Activated CD8-positive, alpha-beta T cell treated with anti-CD3 and anti-CD28 coated beads for 36 hours (primary cell): ENCODE results near the gene GIPR. TPM values are rescaled to one million over a fixed set of nuclear protein-coding genes. Genes with fewer than 3 reads are reported as not detected.
"Not testable (repeated sequence)": the region's sequence is repeated elsewhere in the genome, so short reads cannot be mapped to it uniquely, and the experiment has no call there.

Experiments used
- ATAC-seq: fragments of 200-7000 bp; cut with Tn5 transposase; one replicate; pipeline ENCODE4 v1.10.0; 2021; ENCODE audit warnings: mild to moderate bottlenecking, moderate library complexity
- CTCF ChIA-PET: fragments of 350-600 bp; sonication (Branson Sonifier 250); formaldehyde crosslinking; loops from one replicate; lab custom pipeline; 2021; ENCODE audit warnings: antibody characterized with exemption; lab: Charles Lee
- POLR2A ChIA-PET: fragments of 350-600 bp; sonication (Branson Sonifier 250); formaldehyde crosslinking; loops from one replicate; lab custom pipeline; 2021; ENCODE audit warnings: antibody characterized with exemption; lab: Charles Lee
- DNase-seq: peaks from one replicate; pipeline ENCODE4 v3.0.0-alpha.2; 2020
- H3K27ac Mint-ChIP-seq: one replicate; pipeline ENCODE4 v1.8.0; 2021; ENCODE audit warnings: mild to moderate bottlenecking, mixed read lengths
- H3K27me3 Mint-ChIP-seq: one replicate; pipeline ENCODE4 v1.8.0; 2021; ENCODE audit warnings: mixed read lengths
- H3K36me3 Mint-ChIP-seq: one replicate; pipeline ENCODE4 v1.8.0; 2021; ENCODE audit warnings: low read depth, mixed read lengths
- H3K4me1 Mint-ChIP-seq: one replicate; pipeline ENCODE4 v1.8.0; 2021; ENCODE audit warnings: low read depth, mixed read lengths
- H3K4me3 Mint-ChIP-seq: one replicate; pipeline ENCODE4 v1.8.0; 2021; ENCODE audit warnings: mild to moderate bottlenecking, moderate library complexity, mixed read lengths
- H3K9me3 Mint-ChIP-seq: one replicate; pipeline ENCODE4 v1.8.0; 2021; ENCODE audit warnings: mixed read lengths
- intact Hi-C: fragments of 100-400 bp; cut with micrococcal nuclease; formaldehyde crosslinking; loops from one replicate; pipeline ENCODE4 v1.10.0; 2022
- total RNA-seq, 2 experiments: library from RNA; stranded (reverse); gene quantifications; one replicate each; pipeline ENCODE4 v1.2.3, GENCODE V29; 2021
- TF ChIP-seq, protein P1 (sequence below): fragments of 200-600 bp; IDR thresholded peaks from one replicate; pipeline ENCODE4 v1.8.0; 2022; ENCODE audit warnings: antibody characterized with exemption, mild to moderate bottlenecking

The GIPR gene
- total RNA-seq, 2 experiments from 2014 or later: 5.9 to 6.8 TPM

DNA sequence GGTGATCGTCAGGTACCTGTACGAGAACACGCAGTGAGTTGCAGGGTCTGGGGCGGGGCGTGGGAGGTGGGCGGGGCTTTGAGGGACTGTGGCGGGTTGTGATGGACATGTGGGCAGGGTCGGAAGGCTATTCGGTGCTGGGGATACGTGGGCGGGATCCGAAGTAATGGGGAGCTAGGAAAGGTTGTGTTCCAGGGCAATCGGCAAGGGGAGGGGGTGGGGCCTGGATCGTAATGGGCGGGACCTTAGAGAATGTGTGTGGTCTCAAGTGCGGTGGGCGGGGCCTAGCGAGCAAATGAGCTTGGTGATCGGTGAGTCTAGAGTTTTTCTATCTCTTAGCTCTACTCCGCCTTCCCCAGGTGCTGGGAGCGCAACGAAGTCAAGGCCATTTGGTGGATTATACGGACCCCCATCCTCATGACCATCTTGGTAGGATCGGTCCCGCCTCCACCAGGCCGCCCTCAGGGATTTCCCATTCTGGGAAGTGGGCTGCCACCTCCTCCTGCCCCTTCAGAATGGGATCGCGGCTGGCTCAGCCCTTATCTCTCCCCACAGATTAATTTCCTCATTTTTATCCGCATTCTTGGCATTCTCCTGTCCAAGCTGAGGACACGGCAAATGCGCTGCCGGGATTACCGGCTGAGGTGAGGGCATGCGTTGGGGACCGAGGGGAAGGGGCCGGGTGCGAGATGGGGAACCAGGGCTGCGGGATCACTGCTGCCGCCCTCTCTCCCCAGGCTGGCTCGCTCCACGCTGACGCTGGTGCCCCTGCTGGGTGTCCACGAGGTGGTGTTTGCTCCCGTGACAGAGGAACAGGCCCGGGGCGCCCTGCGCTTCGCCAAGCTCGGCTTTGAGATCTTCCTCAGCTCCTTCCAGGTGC, 9.6 kb downstream of the GIPR start:
- H3K27ac Mint-ChIP-seq: peak overlapping the region; percentile 76
- intact Hi-C loops: no loop called here
- DNase-seq (peak; percentile 99), ATAC-seq (peak; percentile 81)
- peak overlapping the region; percentile 69 for H3K4me3 Mint-ChIP-seq
- TF ChIP-seq, protein P1, sequence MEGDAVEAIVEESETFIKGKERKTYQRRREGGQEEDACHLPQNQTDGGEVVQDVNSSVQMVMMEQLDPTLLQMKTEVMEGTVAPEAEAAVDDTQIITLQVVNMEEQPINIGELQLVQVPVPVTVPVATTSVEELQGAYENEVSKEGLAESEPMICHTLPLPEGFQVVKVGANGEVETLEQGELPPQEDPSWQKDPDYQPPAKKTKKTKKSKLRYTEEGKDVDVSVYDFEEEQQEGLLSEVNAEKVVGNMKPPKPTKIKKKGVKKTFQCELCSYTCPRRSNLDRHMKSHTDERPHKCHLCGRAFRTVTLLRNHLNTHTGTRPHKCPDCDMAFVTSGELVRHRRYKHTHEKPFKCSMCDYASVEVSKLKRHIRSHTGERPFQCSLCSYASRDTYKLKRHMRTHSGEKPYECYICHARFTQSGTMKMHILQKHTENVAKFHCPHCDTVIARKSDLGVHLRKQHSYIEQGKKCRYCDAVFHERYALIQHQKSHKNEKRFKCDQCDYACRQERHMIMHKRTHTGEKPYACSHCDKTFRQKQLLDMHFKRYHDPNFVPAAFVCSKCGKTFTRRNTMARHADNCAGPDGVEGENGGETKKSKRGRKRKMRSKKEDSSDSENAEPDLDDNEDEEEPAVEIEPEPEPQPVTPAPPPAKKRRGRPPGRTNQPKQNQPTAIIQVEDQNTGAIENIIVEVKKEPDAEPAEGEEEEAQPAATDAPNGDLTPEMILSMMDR: no peak
- no peaks in the 10 kb centered on the region for H3K9me3 Mint-ChIP-seq
- peaks cover 3% of the 10 kb centered on the region for H3K27me3 Mint-ChIP-seq
- H3K36me3 Mint-ChIP-seq: peaks cover 4% of the 10 kb centered on the region
- POLR2A ChIA-PET: interaction anchor here (0.6 to 3.8 kb wide), 7 partner anchors 10 to 36 kb away, joined by 3 to 30 read pairs (median 4); partner anchors contain the start of genes GIPR, QPCTL and SNRPD2
- CTCF ChIA-PET: interaction anchor here (1.0 to 9.0 kb wide), 11 partner anchors 8 to 238 kb away, joined by 3 to 101 read pairs (median 4); partner anchors contain the start of genes QPCTL, SIX5 and SNRPD2
- peaks cover 20% of the 10 kb centered on the region for H3K4me1 Mint-ChIP-seq

DNA sequence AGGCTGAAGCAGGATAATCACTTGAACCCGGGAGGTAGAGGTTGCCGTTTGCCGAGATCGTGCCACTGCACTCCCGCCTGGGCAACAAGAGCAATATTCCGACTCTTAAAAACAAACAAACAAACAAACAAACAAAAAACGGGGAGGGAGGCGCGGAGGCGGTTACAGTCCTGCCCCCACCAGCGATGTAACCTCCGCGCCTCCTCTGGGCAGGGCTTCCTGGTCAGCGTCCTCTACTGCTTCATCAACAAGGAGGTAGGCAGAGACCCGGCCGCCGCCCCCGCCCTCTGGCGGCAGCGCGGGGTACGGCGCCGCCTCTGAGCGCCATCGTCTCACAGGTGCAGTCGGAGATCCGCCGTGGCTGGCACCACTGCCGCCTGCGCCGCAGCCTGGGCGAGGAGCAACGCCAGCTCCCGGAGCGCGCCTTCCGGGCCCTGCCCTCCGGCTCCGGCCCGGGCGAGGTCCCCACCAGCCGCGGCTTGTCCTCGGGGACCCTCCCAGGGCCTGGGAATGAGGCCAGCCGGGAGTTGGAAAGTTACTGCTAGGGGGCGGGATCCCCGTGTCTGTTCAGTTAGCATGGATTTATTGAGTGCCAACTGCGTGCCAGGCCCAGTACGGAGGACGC, 13.5 kb downstream of the GIPR start:
- CTCF ChIA-PET: interaction anchor here (0.9 to 9.0 kb wide), 16 partner anchors 9 to 242 kb away, joined by 3 to 101 read pairs (median 4); partner anchors contain the start of genes QPCTL and SNRPD2
- ATAC-seq (peak; percentile 79), DNase-seq (peak; percentile 91)
- no peaks in the 10 kb centered on the region for H3K9me3 Mint-ChIP-seq
- peaks cover 13% of the 10 kb centered on the region for H3K36me3 Mint-ChIP-seq
- peaks cover 3% of the 10 kb centered on the region for H3K27me3 Mint-ChIP-seq
- TF ChIP-seq, protein P1: peak; percentile 99
- peak overlapping the region; percentile 46 for H3K27ac Mint-ChIP-seq
- POLR2A ChIA-PET: interaction anchor here (1.0 to 4.5 kb wide), 3 partner anchors 10 to 12 kb away, joined by 3 to 34 read pairs (median 3); partner anchors contain the start of genes QPCTL and SNRPD2
- intact Hi-C loops: no loop called here
- H3K4me1 Mint-ChIP-seq: peaks cover 17% of the 10 kb centered on the region
- peak overlapping the region; percentile 67 for H3K4me3 Mint-ChIP-seq

DNA sequence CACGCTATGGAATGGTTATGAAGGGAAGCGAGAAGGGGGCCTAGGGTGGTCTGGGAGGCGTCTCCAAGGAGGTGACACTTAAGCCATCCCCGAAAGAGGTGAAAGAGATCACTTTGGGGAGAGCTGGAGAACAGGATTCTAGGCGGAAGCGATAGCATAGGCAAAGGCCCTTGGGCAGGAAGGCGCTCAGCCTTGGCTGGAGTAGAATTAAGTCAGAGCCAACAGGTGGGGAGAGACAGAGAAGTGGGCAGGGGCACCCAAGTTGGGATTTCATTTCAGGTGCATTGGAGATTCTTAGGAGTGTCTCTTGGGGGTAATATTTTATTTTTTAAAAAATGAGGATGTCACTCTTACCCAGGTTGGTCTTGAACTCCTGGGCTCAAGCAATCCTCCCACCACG, 14.1 kb downstream of the GIPR start:
- no peak overlapping the region for H3K27ac Mint-ChIP-seq
- ChIA-PET CTCF (interaction anchor here (0.6 to 9.0 kb wide), 8 partner anchors 8 to 167 kb away, joined by 3 to 101 read pairs (median 4); partner anchors contain the start of genes QPCTL and SNRPD2), POLR2A (interaction anchor here (1.2 to 4.5 kb wide), 2 partner anchors 9 to 11 kb away, joined by 4 to 34 read pairs; partner anchors contain the start of genes QPCTL and SNRPD2)
- peaks cover 13% of the 10 kb centered on the region for H3K4me1 Mint-ChIP-seq
- H3K4me3 Mint-ChIP-seq: peak overlapping the region; percentile 0
- intact Hi-C loops: no loop called here
- peaks cover 17% of the 10 kb centered on the region for H3K36me3 Mint-ChIP-seq
- H3K27me3 Mint-ChIP-seq: peaks cover 3% of the 10 kb centered on the region
- DNase-seq (no peak), ATAC-seq (no peak)
- TF ChIP-seq, protein P1: no peak
- H3K9me3 Mint-ChIP-seq: no peaks in the 10 kb centered on the region

DNA sequence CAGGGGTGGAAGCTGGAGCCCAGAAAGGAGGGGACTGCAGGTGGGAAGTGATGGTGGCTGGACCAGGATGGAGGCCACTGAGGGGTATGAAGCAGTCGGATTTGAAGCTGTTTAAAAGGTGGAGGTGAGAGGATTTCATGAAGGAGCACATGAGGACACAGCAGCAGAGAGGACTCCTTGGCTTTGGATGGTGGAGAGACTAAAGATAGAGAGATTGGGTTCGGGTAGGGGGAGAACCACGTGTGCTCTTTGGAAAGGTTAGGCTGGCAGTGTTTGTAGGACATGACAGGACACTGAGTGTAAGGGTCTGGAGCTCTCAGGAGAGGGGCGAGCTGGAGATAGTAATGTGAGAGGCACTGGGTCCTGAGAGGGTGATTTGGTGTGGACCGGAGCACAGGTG, 14.9 kb downstream of the GIPR start:
- intact Hi-C loops: no loop called here
- no peak overlapping the region for H3K27ac Mint-ChIP-seq

DNA sequence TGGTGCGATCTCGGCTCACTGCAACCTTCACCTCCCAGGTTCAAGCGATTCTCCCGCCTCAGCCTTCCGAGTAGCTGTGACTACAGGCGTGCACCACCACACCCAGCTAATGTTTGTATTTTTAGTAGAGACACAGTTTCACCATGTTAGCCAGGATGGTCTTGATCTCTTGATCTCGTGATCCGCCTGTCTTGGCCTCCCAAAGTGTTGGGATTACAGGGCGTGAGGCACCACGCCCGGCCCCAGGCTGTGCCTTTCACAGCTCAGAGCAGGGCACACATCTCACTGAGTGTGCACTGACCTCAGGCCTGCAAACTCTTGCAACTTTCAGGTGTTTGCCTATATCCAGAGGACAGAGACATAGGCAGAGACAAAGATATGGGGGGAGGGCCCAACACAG, 17.0 kb downstream of the GIPR start:
- H3K36me3 Mint-ChIP-seq: peaks cover 39% of the 10 kb centered on the region
- intact Hi-C loops, ATAC-seq, H3K27me3 Mint-ChIP-seq, H3K4me3 Mint-ChIP-seq, DNase-seq, H3K9me3 Mint-ChIP-seq, H3K27ac Mint-ChIP-seq: not testable (repeated sequence)
- H3K4me1 Mint-ChIP-seq: peaks cover 15% of the 10 kb centered on the region
- CTCF ChIA-PET: interaction anchor here (0.8 to 1.3 kb wide), 3 partner anchors 17 to 205 kb away, joined by 3 to 4 read pairs (median 3); partner anchors contain the start of gene GIPR
- POLR2A ChIA-PET: interaction anchor here (0.6 to 1.1 kb wide), 3 partner anchors 13 to 43 kb away, joined by 3 read pairs; no protein-coding TSS in a partner anchor

More for the DNA sequence above, 14.9 kb downstream of the GIPR start:
- no peaks in the 10 kb centered on the region for H3K27me3 Mint-ChIP-seq
- TF ChIP-seq, protein P1: no peak
- ATAC-seq (no peak), DNase-seq (no peak)
- H3K9me3 Mint-ChIP-seq: no peaks in the 10 kb centered on the region
- POLR2A ChIA-PET: interaction anchor here (1.2 to 4.5 kb wide), 2 partner anchors 8 to 12 kb away, joined by 4 to 34 read pairs; partner anchors contain the start of genes QPCTL and SNRPD2
- CTCF ChIA-PET: interaction anchor here (0.9 to 9.0 kb wide), 3 partner anchors 8 to 380 kb away, joined by 3 to 101 read pairs (median 3); partner anchors contain the start of genes QPCTL and SNRPD2
- H3K36me3 Mint-ChIP-seq: peaks cover 25% of the 10 kb centered on the region
- H3K4me3 Mint-ChIP-seq: no peak overlapping the region
- peaks cover 9% of the 10 kb centered on the region for H3K4me1 Mint-ChIP-seq
